GM19193 (cell line): ENCODE results near the gene E2F4.

Experiments
- POLR2A ChIP-seq: IDR thresholded peaks from 4 replicates; pipeline ENCODE4 v1.6.1; 2011; ENCODE audit not compliant: insufficient read depth, insufficient read length; ENCODE audit errors: extremely low read depth

E2F4 gene

GRCh38 chr16:67201411-67202345, 9.7 kb downstream of the E2F4 start:
- TF ChIP-seq POLR2A, result no peak

GRCh38 chr16:67202426-67202825, 10.5 kb downstream of the E2F4 start:
- no peak for TF ChIP-seq POLR2A

GRCh38 chr16:67202956-67203493, 11.1 kb downstream of the E2F4 start:
- TF ChIP-seq POLR2A, result no peak

DNA sequence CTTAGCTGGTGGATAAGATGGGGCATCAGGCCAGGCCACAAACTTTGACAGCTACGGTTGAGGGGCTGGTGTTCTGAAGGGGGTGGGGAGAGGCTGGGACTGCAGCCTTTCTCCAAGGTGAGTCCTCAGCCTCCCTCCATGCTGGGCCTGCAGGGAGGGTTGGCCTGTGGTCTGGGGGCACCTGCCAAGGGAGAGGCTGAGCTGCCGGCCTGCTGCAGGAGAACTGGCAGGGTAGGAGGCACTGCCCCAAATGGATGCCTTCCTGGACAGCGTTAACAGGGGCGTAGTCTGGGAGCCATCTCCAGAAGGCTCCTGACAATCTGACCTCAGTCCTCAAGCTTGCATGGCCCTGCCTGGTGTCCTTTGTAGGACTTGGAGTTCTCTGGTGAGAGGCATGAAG, 12.1 kb downstream of the E2F4 start:
- TF ChIP-seq POLR2A, result no peak

DNA sequence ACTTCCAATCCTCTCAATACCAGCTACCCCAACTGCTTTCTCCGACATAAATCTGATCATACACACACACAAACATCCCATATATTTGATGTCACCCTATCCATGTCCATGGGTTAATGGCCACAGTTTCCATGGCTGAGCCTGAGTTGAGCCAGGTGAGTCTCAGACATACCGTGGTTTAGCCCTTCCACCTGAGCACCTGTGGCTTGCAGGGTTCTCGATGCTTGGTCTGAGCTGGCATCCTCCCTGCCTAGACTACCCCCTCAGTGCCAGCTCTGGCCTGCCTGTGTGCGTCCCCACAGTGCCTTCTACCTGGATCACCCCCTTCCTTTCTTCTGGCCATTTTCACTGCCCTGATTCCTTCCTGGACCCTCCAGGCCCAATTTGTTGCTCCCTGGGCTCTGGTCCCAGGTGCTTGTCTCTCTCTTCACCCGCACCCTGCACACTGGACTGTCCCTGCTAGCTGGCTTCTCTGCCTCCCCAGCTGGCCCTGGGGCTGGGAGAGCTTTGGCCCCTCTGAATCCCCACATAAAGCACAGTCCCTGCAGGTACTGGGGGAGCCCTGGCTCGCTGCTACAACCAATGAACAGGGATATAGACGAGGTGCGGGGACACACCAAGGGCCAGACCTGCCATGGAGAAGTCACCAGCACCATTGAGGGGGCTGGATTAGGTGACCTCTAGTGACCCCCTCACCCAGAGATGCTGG, 14.3 kb downstream of the E2F4 start:
- TF ChIP-seq POLR2A, result no peak

- TF ChIP-seq POLR2A, result peak; percentile 8
These were observed 14.9 kb downstream of the E2F4 start for GRCh38 chr16:67206838-67207248.

- peak; percentile 4 for TF ChIP-seq POLR2A
These were observed 15.5 kb downstream of the E2F4 start for GRCh38 chr16:67207249-67208091.

GRCh38 chr16:67208154-67208896, 16.4 kb downstream of the E2F4 start:
- TF ChIP-seq POLR2A, result no peak

DNA sequence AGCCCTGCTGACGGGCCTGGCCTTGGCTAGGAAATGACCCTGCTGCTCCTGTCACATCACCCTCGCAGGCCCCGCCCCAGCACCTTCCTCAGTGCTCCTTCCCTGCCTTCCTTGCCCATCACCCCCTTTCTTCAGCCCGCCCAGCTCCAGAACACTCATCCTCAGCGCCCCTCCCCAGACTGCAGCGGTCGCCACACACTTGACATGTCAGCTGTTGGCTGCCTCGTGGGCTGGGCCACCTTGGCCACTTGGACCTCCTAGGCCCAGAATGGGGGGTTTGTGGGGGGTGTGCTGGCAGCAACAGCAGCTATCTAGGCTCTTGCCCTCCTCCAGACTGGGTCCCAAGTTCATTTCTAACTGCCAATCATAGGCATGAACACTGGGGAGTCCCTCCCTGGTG, 17.6 kb downstream of the E2F4 start:
- no peak for TF ChIP-seq POLR2A

- no peak for TF ChIP-seq POLR2A
These were observed 18.3 kb downstream of the E2F4 start for GRCh38 chr16:67210069-67210937.

GRCh38 chr16:67211674-67212073, 19.7 kb downstream of the E2F4 start:
- no peak for TF ChIP-seq POLR2A

DNA sequence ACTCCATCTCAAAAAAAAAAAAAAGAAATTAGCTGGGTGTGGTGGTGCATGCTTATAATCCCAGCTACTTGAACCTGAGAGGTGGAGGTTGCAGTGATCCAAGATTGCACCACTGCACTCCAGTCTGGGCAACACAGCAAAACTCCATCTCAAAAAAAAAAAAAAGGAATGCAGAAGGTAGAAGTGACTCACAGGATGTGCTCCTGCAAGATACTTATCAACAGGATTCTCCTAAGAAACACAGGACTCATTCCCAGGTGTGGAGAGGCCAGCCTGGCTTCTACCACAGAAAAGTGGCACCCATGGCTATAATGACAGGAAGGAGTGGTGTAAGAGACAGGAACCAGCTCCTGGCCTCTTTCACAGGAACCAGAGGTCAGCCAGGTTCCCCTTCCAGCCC, 20.8 kb downstream of the E2F4 start:
- TF ChIP-seq POLR2A, result no peak
